ENCODE results near the gene BMP10. TPM values are rescaled to one million over a fixed set of nuclear protein-coding genes. Genes with fewer than 3 reads are reported as not detected.

Gene BMP10
- total and polyA plus RNA-seq, 4 experiments from 2014 or later, result not detected

DNA sequence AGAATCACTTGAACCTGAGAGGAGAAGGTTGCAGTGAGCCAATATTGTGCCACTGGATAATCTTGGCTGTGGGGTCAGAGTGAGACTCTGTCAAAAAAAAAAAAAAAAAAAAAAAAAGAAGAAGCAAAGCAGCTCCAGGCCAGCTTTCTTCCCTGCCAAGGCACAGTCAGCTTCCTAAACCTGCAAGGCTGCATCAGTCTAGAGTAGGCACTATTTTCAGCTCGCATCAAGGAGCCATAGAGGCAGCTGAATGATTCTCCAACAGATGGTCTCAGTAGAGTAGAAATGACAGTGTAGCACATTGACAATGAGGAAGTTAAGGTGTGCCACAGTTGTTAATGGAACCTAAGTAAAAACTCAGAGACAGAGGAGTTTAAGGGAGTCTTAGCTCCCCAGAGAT is 35.6 kb downstream of the BMP10 start:
- H3K27ac Mint-ChIP-seq, result peak overlapping the region in 1 of 7 donors; percentile 4
- no peaks in the 10 kb centered on the region for H3K36me3 Mint-ChIP-seq
- Histone ChIP-seq H3K27ac (ENCODE audit: low read depth, low read length) (no peak overlapping the region), H3K4me3 (ENCODE audit: low read length in 2 of 2) (no peak overlapping the region), H3K4me1 (ENCODE audit: insufficient read depth, low read length) (peaks cover 43% of the 10 kb centered on the region), H3K36me3 (ENCODE audit: insufficient read depth, low read length) (no peaks in the 10 kb centered on the region), H3K27me3 (ENCODE audit: insufficient read depth, low read length) (no peaks in the 10 kb centered on the region), H3K9me3 (ENCODE audit: control insufficient read depth in 1 of 2, low read length in 2 of 2) (no peaks in the 10 kb centered on the region)
- H3K9me3 Mint-ChIP-seq, result no peaks in the 10 kb centered on the region
- intact Hi-C loops (cut with micrococcal nuclease), result no loop called here
- no peak for DNase-seq
- ChIA-PET CTCF (ENCODE audit: partially characterized antibody) (interaction anchor here (0.9 to 9.0 kb wide), 24 partner anchors 9 to 372 kb away, joined by 3 to 199 read pairs (median 7); partner anchors contain the start of gene ARHGAP25), POLR2A (ENCODE audit: partially characterized antibody) (interaction anchor here (0.6 to 4.2 kb wide), 8 partner anchors 69 to 369 kb away, joined by 3 to 21 read pairs (median 4); partner anchors contain the start of genes APLF and FBXO48)
- H3K4me3 Mint-ChIP-seq, result no peak overlapping the region
- H3K27me3 Mint-ChIP-seq, result no peaks in the 10 kb centered on the region
- H3K4me1 Mint-ChIP-seq, result peaks cover 33 to 61% (median 46%) of the 10 kb centered on the region in 4 donors

GRCh38 chr2:68834737-68835376 is 36.3 kb downstream of the BMP10 start:
- POLR2A ChIA-PET (ENCODE audit: partially characterized antibody), result interaction anchor here (0.6 to 4.2 kb wide), 7 partner anchors 69 to 368 kb away, joined by 3 to 21 read pairs (median 4); partner anchors contain the start of genes APLF and FBXO48
- Mint-ChIP-seq H3K36me3 (no peaks in the 10 kb centered on the region), H3K4me1 (peaks cover 40 to 69% (median 52%) of the 10 kb centered on the region in 4 donors), H3K9me3 (no peaks in the 10 kb centered on the region), H3K27me3 (no peaks in the 10 kb centered on the region), H3K4me3 (no peak overlapping the region), H3K27ac (no peak overlapping the region)
- peaks cover 50% of the 10 kb centered on the region for H3K4me1 ChIP-seq (ENCODE audit: insufficient read depth, low read length)
- H3K27ac ChIP-seq (ENCODE audit: low read depth, low read length), result no peak overlapping the region
- H3K27me3 ChIP-seq (ENCODE audit: insufficient read depth, low read length), result no peaks in the 10 kb centered on the region
- H3K9me3 ChIP-seq (ENCODE audit: control insufficient read depth in 1 of 2, low read length in 2 of 2), result no peaks in the 10 kb centered on the region
- DNase-seq, result no peak
- intact Hi-C loops (cut with micrococcal nuclease), result no loop called here
- H3K36me3 ChIP-seq (ENCODE audit: insufficient read depth, low read length), result no peaks in the 10 kb centered on the region
- CTCF ChIA-PET (ENCODE audit: partially characterized antibody), result interaction anchor here (0.7 to 9.0 kb wide), 16 partner anchors 10 to 371 kb away, joined by 3 to 199 read pairs (median 7); no protein-coding TSS in a partner anchor
- no peak overlapping the region for H3K4me3 ChIP-seq (ENCODE audit: low read length in 2 of 2)

GRCh38 chr2:68833162-68833561 is 38.0 kb downstream of the BMP10 start:
- Mint-ChIP-seq H3K27me3 (no peaks in the 10 kb centered on the region), H3K4me3 (peak overlapping the region in 1 of 8 donors; percentile 72), H3K4me1 (peaks cover 57 to 79% (median 68%) of the 10 kb centered on the region in 4 donors), H3K9me3 (no peaks in the 10 kb centered on the region), H3K27ac (peak overlapping the region in 2 of 7 donors; percentile 86 to 93), H3K36me3 (peaks cover 0 to 9% of the 10 kb centered on the region in 2 donors)
- ChIA-PET POLR2A (ENCODE audit: partially characterized antibody) (interaction anchor here (1.2 to 4.4 kb wide), 4 partner anchors 65 to 89 kb away, joined by 3 to 13 read pairs (median 5); no protein-coding TSS in a partner anchor), CTCF (ENCODE audit: partially characterized antibody) (interaction anchor here (0.6 to 9.0 kb wide), 6 partner anchors 9 to 124 kb away, joined by 3 to 199 read pairs (median 3); no protein-coding TSS in a partner anchor)
- Histone ChIP-seq H3K27me3 (ENCODE audit: insufficient read depth, low read length) (no peaks in the 10 kb centered on the region), H3K27ac (ENCODE audit: low read depth, low read length) (no peak overlapping the region), H3K4me3 (ENCODE audit: low read length in 2 of 2) (no peak overlapping the region), H3K9me3 (ENCODE audit: control insufficient read depth in 1 of 2, low read length in 2 of 2) (no peaks in the 10 kb centered on the region), H3K36me3 (ENCODE audit: insufficient read depth, low read length) (no peaks in the 10 kb centered on the region), H3K4me1 (ENCODE audit: insufficient read depth, low read length) (peaks cover 67% of the 10 kb centered on the region)
- intact Hi-C loops (cut with micrococcal nuclease), result no loop called here
- DNase-seq, result no peak

- Mint-ChIP-seq H3K4me1 (peaks cover 55 to 78% (median 67%) of the 10 kb centered on the region in 4 donors), H3K4me3 (peak overlapping the region; percentile 35 to 76 (median 60)), H3K9me3 (no peaks in the 10 kb centered on the region), H3K27me3 (no peaks in the 10 kb centered on the region), H3K36me3 (peaks cover 0 to 16% of the 10 kb centered on the region in 2 donors), H3K27ac (peak overlapping the region; percentile 55 to 93 (median 88))
- Histone ChIP-seq H3K27ac (ENCODE audit: low read depth, low read length) (peak overlapping the region; percentile 21), H3K4me3 (ENCODE audit: low read length in 2 of 2) (no peak overlapping the region), H3K36me3 (ENCODE audit: insufficient read depth, low read length) (no peaks in the 10 kb centered on the region), H3K4me1 (ENCODE audit: insufficient read depth, low read length) (peaks cover 68% of the 10 kb centered on the region), H3K9me3 (ENCODE audit: control insufficient read depth in 1 of 2, low read length in 2 of 2) (no peaks in the 10 kb centered on the region), H3K27me3 (ENCODE audit: insufficient read depth, low read length) (no peaks in the 10 kb centered on the region)
- ChIA-PET POLR2A (ENCODE audit: partially characterized antibody) (interaction anchor here (1.2 to 4.4 kb wide), 6 partner anchors 65 to 92 kb away, joined by 3 to 13 read pairs (median 4); no protein-coding TSS in a partner anchor), CTCF (ENCODE audit: partially characterized antibody) (interaction anchor here (0.8 to 9.0 kb wide), 6 partner anchors 8 to 123 kb away, joined by 3 to 199 read pairs (median 4); no protein-coding TSS in a partner anchor)
- intact Hi-C loops (cut with micrococcal nuclease), result no loop called here
- peak in 3 of 5 donors; percentile 19 to 65 (median 21) for DNase-seq
Observed at GRCh38 chr2:68832233-68832869, 38.8 kb downstream of the BMP10 start.

- Histone ChIP-seq H3K4me3 (ENCODE audit: low read length in 2 of 2) (no peak overlapping the region), H3K4me1 (ENCODE audit: insufficient read depth, low read length) (peaks cover 62% of the 10 kb centered on the region), H3K9me3 (ENCODE audit: control insufficient read depth in 1 of 2, low read length in 2 of 2) (no peaks in the 10 kb centered on the region), H3K27ac (ENCODE audit: low read depth, low read length) (peak overlapping the region; percentile 21), H3K27me3 (ENCODE audit: insufficient read depth, low read length) (no peaks in the 10 kb centered on the region), H3K36me3 (ENCODE audit: insufficient read depth, low read length) (peaks cover 3% of the 10 kb centered on the region)
- H3K27me3 Mint-ChIP-seq, result no peaks in the 10 kb centered on the region
- CTCF ChIA-PET (ENCODE audit: partially characterized antibody), result interaction anchor here (0.8 to 3.6 kb wide), 3 partner anchors 8 to 80 kb away, joined by 3 to 20 read pairs (median 4); no protein-coding TSS in a partner anchor
- H3K27ac Mint-ChIP-seq, result peak overlapping the region; percentile 55 to 93 (median 88)
- intact Hi-C loops (cut with micrococcal nuclease), result no loop called here
- H3K4me1 Mint-ChIP-seq, result peaks cover 50 to 77% (median 64%) of the 10 kb centered on the region in 4 donors
- peak in 1 of 5 donors; percentile 20 for DNase-seq
- no peaks in the 10 kb centered on the region for H3K9me3 Mint-ChIP-seq
- H3K36me3 Mint-ChIP-seq, result peaks cover 5 to 19% of the 10 kb centered on the region in 2 donors
- peak overlapping the region in 7 of 8 donors; percentile 35 to 76 (median 63) for H3K4me3 Mint-ChIP-seq
- POLR2A ChIA-PET (ENCODE audit: partially characterized antibody), result interaction anchor here (1.2 to 4.4 kb wide), 7 partner anchors 15 to 92 kb away, joined by 4 to 13 read pairs (median 5); no protein-coding TSS in a partner anchor
Observed at GRCh38 chr2:68831686-68832232, 39.4 kb downstream of the BMP10 start.

GRCh38 chr2:68829749-68830148 is 41.4 kb downstream of the BMP10 start:
- H3K36me3 Mint-ChIP-seq, result peaks cover 22 to 38% of the 10 kb centered on the region in 2 donors
- DNase-seq, result peak in 1 of 5 donors; percentile 56
- peak overlapping the region; percentile 90 to 94 (median 92) for H3K27ac Mint-ChIP-seq
- Histone ChIP-seq H3K27me3 (ENCODE audit: insufficient read depth, low read length) (no peaks in the 10 kb centered on the region), H3K4me1 (ENCODE audit: insufficient read depth, low read length) (peaks cover 59% of the 10 kb centered on the region), H3K9me3 (ENCODE audit: control insufficient read depth in 1 of 2, low read length in 2 of 2) (no peaks in the 10 kb centered on the region), H3K4me3 (ENCODE audit: low read length in 2 of 2) (peak overlapping the region in 1 of 2 donors; percentile 21), H3K27ac (ENCODE audit: low read depth, low read length) (peak overlapping the region; percentile 65), H3K36me3 (ENCODE audit: insufficient read depth, low read length) (peaks cover 19% of the 10 kb centered on the region)
- no peaks in the 10 kb centered on the region for H3K9me3 Mint-ChIP-seq
- peak overlapping the region; percentile 42 to 91 (median 80) for H3K4me3 Mint-ChIP-seq
- peaks cover 51 to 73% (median 59%) of the 10 kb centered on the region in 4 donors for H3K4me1 Mint-ChIP-seq
- ChIA-PET POLR2A (ENCODE audit: partially characterized antibody) (interaction anchor here (0.7 to 3.8 kb wide), 24 partner anchors 10 to 364 kb away, joined by 3 to 26 read pairs (median 6); no protein-coding TSS in a partner anchor), CTCF (ENCODE audit: partially characterized antibody) (interaction anchor here (0.8 to 3.6 kb wide), 17 partner anchors 9 to 366 kb away, joined by 3 to 41 read pairs (median 5); no protein-coding TSS in a partner anchor)
- intact Hi-C loops (cut with micrococcal nuclease), result loop anchor here (1.0 to 5.0 kb wide), 5 partner anchors 37 to 362 kb away; partner anchors contain the start of genes APLF and FBXO48
- no peaks in the 10 kb centered on the region for H3K27me3 Mint-ChIP-seq
